ENCODE measurements around the gene GGACT. TPM values are rescaled to one million over a fixed set of nuclear protein-coding genes. Genes with fewer than 3 reads are reported as not detected.

Gene GGACT
- total and polyA plus RNA-seq, 12 donors: 1.8 to 16.0 (median 10.2) TPM

- TF ChIP-seq POLR2A (IDR thresholded peaks at IDR 0.05) (no peak), CTCF (IDR thresholded peaks at IDR 0.05) (no peak)
- Histone ChIP-seq H3K9me3 (replicated peaks in 1 of 3) (no peaks in the 10 kb centered on the region), H3K4me1 (replicated peaks in 1 of 2) (peaks cover 0 to 9% of the 10 kb centered on the region in 2 donors), H3K27me3 (no peaks in the 10 kb centered on the region), H3K27ac (no peak overlapping the region), H3K36me3 (replicated peaks in 1 of 2) (no peaks in the 10 kb centered on the region), H3K4me3 (no peak overlapping the region)
- DNase-seq: no peak
- intact Hi-C loops (cut with DNase I): no loop called here
- 64 to 78% (median 68%) methylated on average over 5 to 7 of the region's 7 CpGs for WGBS, 4 donors
Observed at GRCh38 chr13:100561599-100562204, 26.9 kb downstream of the GGACT start.

GRCh38 chr13:100561158-100561499, 27.5 kb downstream of the GGACT start:
- Histone ChIP-seq H3K4me3 (no peak overlapping the region), H3K9me3 (replicated peaks in 1 of 3) (no peaks in the 10 kb centered on the region), H3K36me3 (replicated peaks in 1 of 2) (no peaks in the 10 kb centered on the region), H3K4me1 (replicated peaks in 1 of 2) (peaks cover 0 to 9% of the 10 kb centered on the region in 2 donors), H3K27ac (peak overlapping the region in 1 of 5 donors; percentile 20), H3K27me3 (no peaks in the 10 kb centered on the region)
- intact Hi-C loops (cut with DNase I): no loop called here
- WGBS, 4 donors: 77 to 86% (median 81%) methylated on average over 2 of the region's 2 CpGs
- DNase-seq: no peak
- TF ChIP-seq CTCF (IDR thresholded peaks at IDR 0.05) (no peak), POLR2A (IDR thresholded peaks at IDR 0.05) (no peak)

GRCh38 chr13:100560498-100561157, 28.0 kb downstream of the GGACT start:
- WGBS, 4 donors: 81 to 85% (median 84%) methylated on average over 13 to 15 of the region's 15 CpGs
- no peak for TF ChIP-seq POLR2A (IDR thresholded peaks at IDR 0.05)
- no peak for TF ChIP-seq CTCF (IDR thresholded peaks at IDR 0.05)
- no peaks in the 10 kb centered on the region for H3K27me3 ChIP-seq
- H3K36me3 ChIP-seq (replicated peaks in 1 of 2): no peaks in the 10 kb centered on the region
- no peak for DNase-seq
- no peak overlapping the region for H3K4me3 ChIP-seq
- H3K9me3 ChIP-seq (replicated peaks in 1 of 3): no peaks in the 10 kb centered on the region
- H3K4me1 ChIP-seq (replicated peaks in 1 of 2): peaks cover 0 to 9% of the 10 kb centered on the region in 2 donors
- peak overlapping the region in 3 of 5 donors; percentile 31 to 67 (median 54) for H3K27ac ChIP-seq
- intact Hi-C loops (cut with DNase I): no loop called here

- intact Hi-C loops (cut with DNase I): no loop called here
- H3K27ac ChIP-seq: peak overlapping the region in 3 of 5 donors; percentile 31 to 67 (median 54)
- 91 to 96% (median 94%) methylated on average over 8 of the region's 8 CpGs for WGBS, 4 donors
Observed at GRCh38 chr13:100559886-100560285, 28.7 kb downstream of the GGACT start.

More at GRCh38 chr13:100559886-100560285, 28.7 kb downstream of the GGACT start:
- no peaks in the 10 kb centered on the region for H3K36me3 ChIP-seq (replicated peaks in 1 of 2)
- no peaks in the 10 kb centered on the region for H3K27me3 ChIP-seq
- H3K4me1 ChIP-seq (replicated peaks in 1 of 2): peaks cover 0 to 9% of the 10 kb centered on the region in 2 donors
- H3K9me3 ChIP-seq (replicated peaks in 1 of 3): no peaks in the 10 kb centered on the region
- DNase-seq: no peak
- H3K4me3 ChIP-seq: no peak overlapping the region
- TF ChIP-seq POLR2A (IDR thresholded peaks at IDR 0.05): no peak
- no peak for TF ChIP-seq CTCF (IDR thresholded peaks at IDR 0.05)

Measured in adrenal gland (tissue), 12 donors.